ENCODE data around the gene CRB1. TPM values are rescaled to one million over a fixed set of nuclear protein-coding genes. Genes with fewer than 3 reads are reported as not detected.

The CRB1 gene
- total RNA-seq, 1 experiment from 2014 or later: not detected

DNA sequence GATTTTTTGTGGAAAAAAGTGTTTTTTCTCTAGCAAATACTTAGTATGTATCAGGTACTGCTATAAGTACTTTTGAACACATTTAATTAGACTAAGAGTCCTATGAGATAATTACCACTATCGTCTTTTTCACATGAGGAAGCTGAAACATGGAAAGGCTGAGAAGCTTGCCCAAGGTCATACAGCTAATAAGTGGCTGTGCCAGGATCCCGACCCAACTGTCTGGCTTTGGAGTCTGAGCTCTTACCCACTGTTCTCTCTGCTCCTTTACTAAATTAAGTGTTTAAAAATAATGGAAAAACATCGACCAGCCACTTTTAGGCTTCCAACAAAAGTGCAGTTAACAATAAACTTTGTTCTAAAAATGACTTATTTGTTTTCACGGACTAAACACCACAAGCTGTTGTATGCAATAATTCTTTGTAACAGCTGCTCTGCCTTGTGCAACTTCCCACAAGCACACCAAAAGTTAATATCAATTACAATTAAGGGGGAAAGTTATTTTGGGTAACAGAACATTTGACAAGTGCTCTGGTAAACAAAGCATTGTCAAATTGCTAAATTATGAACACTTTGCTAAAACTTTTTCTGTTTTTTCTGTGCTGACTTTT, 75.7 kb downstream of the CRB1 start:
- H3K4me3 ChIP-seq (ENCODE audit: insufficient read depth, low read depth, low read length): no peak overlapping the region
- H3K36me3 ChIP-seq (replicated peaks; ENCODE audit: control insufficient read depth, insufficient read depth, low read length): no peaks in the 10 kb centered on the region
- no peak for DNase-seq
- H3K27me3 ChIP-seq (ENCODE audit: control insufficient read depth, insufficient read depth, low read length): no peaks in the 10 kb centered on the region

DNA sequence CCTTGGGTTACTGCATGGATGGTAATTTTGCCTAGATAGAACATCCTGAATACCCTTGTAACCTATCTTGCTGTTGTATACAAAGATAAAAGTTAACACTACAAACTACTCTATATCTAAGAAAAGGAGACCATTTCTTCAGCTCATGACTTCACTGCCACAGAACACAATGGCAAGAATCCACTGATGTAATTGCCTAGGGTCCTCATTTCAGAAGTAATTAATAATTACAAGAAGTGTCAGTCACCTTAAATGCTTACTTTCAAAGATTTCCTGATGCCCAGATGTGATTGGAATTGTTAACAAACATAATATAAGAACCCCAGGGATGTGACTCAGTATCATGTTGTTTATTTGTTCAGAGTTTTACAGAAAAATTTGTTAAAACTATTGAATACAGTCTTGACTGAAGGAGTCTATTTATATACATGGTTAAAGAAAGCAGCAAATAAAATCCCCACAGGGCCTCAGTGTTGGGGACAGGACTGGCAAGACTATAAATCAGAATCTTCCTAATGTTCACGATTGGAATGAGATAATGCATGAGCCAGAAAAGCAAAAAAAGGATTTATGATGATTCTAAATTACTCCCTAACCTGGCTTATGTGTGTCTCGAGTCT, 83.9 kb downstream of the CRB1 start:
- no peaks in the 10 kb centered on the region for H3K36me3 ChIP-seq (replicated peaks; ENCODE audit: control insufficient read depth, insufficient read depth, low read length)
- no peaks in the 10 kb centered on the region for H3K27me3 ChIP-seq (ENCODE audit: control insufficient read depth, insufficient read depth, low read length)
- DNase-seq: no peak
- H3K4me3 ChIP-seq (ENCODE audit: insufficient read depth, low read depth, low read length): no peak overlapping the region

DNA sequence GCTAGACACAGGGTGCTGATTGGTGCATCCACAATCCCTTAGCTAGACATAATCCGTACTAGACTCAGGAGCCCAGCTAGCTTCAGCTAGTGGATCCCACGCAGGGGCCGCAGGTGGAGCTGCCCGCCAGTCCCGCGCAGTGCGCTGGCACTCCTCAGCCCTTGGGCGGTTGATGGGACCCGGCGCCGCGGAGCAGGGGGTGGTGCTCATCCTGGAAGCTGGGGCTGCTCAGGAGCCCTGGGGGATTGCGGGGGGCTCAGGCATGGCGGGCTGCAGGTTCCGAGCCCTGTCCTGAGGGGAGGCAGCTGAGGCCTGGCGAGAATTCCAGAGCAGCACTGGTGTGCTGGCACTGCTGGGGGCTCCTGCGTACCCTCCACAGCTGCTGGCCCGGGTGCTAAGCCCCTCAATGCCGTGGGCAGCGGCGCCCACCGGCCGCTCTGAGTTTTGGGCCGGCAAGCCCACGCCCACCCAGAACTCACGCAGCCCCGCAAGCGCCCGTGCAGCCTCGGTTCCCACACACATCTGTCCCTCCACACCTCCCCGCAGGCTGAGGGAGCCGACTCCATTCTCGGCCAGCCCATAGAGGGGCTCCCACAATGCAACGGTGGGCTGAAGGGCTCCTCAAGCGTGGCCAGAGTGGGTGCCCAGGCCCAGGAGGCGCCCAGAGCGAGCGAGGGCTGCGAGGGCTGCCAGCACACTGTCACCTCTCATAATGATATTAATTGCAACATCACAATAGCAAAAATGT, 87.4 kb downstream of the CRB1 start:
- H3K27me3 ChIP-seq (ENCODE audit: control insufficient read depth, insufficient read depth, low read length): no peaks in the 10 kb centered on the region
- no peak overlapping the region for H3K4me3 ChIP-seq (ENCODE audit: insufficient read depth, low read depth, low read length)
- DNase-seq: no peak
- H3K36me3 ChIP-seq (replicated peaks; ENCODE audit: control insufficient read depth, insufficient read depth, low read length): no peaks in the 10 kb centered on the region

DNA sequence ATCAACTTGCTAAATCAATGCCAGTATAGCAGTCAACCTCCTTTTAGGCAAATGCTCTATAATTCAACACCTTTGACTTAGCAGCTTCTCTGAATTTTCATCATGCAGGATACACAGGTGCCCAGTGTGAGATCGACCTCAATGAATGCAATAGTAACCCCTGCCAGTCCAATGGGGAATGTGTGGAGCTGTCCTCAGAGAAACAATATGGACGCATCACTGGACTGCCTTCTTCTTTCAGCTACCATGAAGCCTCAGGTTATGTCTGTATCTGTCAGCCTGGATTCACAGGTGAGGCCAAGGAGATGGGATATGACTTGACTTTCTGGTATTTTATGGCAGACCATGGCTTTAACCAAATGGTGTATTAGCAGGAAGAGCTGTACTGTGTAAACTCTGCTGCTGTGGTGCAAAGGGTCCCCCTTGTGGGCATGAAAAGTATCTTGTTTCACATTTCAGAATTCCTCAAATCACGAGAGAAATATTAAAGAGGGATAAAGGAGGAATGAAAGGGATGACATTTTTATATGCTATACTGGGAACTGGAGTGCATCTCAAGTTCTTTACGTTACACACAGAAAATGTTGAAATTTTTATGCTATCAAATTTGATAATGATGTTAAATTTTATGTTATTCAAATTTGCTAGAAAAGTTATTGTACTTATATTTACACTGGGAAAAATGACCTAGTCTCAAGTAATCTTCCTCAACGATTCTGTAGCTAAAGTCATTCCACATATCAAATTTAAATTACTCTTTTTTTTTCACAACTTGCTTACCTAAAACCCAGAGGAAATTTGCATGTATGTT, 88.9 kb downstream of the CRB1 start:
- DNase-seq: peak; percentile 56
- Histone ChIP-seq H3K27me3 (ENCODE audit: control insufficient read depth, insufficient read depth, low read length) (no peaks in the 10 kb centered on the region), H3K36me3 (replicated peaks; ENCODE audit: control insufficient read depth, insufficient read depth, low read length) (no peaks in the 10 kb centered on the region), H3K4me3 (ENCODE audit: insufficient read depth, low read depth, low read length) (no peak overlapping the region)

DNA sequence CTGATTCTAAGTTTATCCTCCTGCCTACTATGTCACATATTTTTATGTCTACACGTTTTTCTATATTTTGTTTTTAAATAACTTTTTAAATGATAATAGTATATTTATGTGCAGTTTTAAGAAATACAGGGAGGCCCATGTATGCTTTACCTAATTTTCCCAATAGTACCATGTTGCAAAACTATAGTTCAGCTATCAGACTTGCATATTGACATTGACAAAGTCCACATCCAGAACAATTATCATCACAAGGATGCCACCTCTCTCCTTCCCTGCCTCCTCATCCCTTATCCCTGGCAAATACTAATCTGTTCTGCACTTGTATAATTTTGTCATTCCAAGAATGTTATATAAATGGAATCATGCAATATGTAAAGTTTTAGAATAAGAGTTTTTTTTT, 90.9 kb downstream of the CRB1 start:
- Histone ChIP-seq H3K36me3 (replicated peaks; ENCODE audit: control insufficient read depth, insufficient read depth, low read length) (no peaks in the 10 kb centered on the region), H3K4me3 (ENCODE audit: insufficient read depth, low read depth, low read length) (no peak overlapping the region), H3K27me3 (ENCODE audit: control insufficient read depth, insufficient read depth, low read length) (no peaks in the 10 kb centered on the region)
- no peak for DNase-seq

DNA sequence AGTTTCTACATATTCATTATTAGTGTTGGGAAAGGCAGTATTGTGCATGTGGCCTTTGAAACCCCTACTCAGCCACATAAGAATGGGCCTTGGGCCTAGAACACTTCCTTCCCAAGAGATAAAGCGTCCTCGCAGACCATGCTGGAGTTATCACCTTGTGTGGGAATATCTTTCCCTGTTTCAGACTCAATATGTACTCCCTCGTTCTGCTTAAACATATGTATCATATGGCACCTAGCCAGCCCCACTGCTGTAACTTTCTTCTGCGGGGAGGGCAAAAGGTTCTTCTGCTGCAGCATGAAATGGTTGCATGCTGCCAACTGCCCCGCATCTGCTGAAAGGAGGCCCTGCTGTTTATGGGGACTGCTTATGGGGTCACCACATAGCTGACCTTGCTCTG, 92.0 kb downstream of the CRB1 start:
- Histone ChIP-seq H3K4me3 (ENCODE audit: insufficient read depth, low read depth, low read length) (no peak overlapping the region), H3K36me3 (replicated peaks; ENCODE audit: control insufficient read depth, insufficient read depth, low read length) (no peaks in the 10 kb centered on the region), H3K27me3 (ENCODE audit: control insufficient read depth, insufficient read depth, low read length) (no peaks in the 10 kb centered on the region)
- DNase-seq: no peak

DNA sequence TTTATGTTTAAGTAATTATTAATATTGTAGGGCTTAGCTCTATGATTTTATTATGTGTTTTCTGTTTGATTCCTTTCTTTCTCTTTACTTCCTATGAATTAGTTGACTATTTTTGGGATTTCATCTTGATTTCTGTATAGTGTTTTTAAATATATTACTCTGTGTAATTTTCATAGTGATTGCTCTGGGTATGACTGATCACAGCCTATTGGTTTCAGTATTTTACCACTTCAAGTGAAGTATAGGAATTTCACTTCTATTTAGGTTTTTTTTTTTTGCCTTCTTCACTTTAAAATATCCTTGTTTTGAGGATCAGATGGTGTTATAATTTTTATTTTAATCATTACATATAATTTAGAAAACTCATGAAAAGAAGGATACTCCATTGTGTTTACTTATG, 94.8 kb downstream of the CRB1 start:
- Histone ChIP-seq H3K4me3 (ENCODE audit: insufficient read depth, low read depth, low read length) (no peak overlapping the region), H3K27me3 (ENCODE audit: control insufficient read depth, insufficient read depth, low read length) (no peaks in the 10 kb centered on the region), H3K36me3 (replicated peaks; ENCODE audit: control insufficient read depth, insufficient read depth, low read length) (no peaks in the 10 kb centered on the region)
- DNase-seq: no peak

DNA sequence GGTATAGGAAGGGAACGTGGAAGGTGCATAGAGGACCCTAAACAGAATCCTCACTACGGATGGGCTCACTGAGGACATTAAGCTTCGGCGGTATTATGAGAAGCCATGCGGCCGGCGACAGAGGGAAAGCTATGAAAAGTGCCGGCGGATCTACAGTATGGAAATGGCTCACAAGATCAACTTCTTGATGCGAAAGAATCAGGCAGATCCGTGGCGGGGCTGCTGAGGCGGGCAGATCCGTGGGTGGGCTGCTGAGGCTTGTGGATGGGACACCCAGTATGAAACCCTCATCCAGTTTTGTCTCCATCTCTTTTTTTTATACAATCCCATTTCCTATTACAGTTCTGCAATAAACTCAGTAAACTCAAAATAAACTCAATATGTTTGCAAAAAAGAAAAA, 95.8 kb downstream of the CRB1 start:
- DNase-seq: no peak
- Histone ChIP-seq H3K4me3 (ENCODE audit: insufficient read depth, low read depth, low read length) (no peak overlapping the region), H3K36me3 (replicated peaks; ENCODE audit: control insufficient read depth, insufficient read depth, low read length) (no peaks in the 10 kb centered on the region)

DNA sequence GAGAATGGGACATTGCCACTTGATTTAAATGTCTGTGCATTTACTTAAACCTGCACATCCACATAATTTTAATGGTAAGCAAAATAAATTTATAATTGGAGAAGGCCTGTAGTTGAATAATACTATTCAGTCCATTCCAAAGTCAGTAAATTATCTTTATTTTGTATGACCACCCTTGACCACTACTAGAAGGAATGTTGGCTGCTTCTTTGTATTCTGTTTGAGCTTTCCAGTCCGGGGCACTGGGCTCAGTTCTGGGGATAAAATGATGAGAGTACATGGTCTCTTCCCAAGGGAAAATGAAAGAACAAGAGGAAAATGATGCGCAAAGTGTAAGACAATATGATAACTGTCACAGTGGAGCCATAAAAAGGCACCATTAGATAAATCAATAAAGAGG, 98.9 kb downstream of the CRB1 start:
- H3K4me3 ChIP-seq (ENCODE audit: insufficient read depth, low read depth, low read length): no peak overlapping the region
- H3K36me3 ChIP-seq (replicated peaks; ENCODE audit: control insufficient read depth, insufficient read depth, low read length): no peaks in the 10 kb centered on the region
- H3K27me3 ChIP-seq (ENCODE audit: control insufficient read depth, insufficient read depth, low read length): no peaks in the 10 kb centered on the region
- no peak for DNase-seq

More for the DNA sequence above, 95.8 kb downstream of the CRB1 start:
- no peaks in the 10 kb centered on the region for H3K27me3 ChIP-seq (ENCODE audit: control insufficient read depth, insufficient read depth, low read length)

DNA sequence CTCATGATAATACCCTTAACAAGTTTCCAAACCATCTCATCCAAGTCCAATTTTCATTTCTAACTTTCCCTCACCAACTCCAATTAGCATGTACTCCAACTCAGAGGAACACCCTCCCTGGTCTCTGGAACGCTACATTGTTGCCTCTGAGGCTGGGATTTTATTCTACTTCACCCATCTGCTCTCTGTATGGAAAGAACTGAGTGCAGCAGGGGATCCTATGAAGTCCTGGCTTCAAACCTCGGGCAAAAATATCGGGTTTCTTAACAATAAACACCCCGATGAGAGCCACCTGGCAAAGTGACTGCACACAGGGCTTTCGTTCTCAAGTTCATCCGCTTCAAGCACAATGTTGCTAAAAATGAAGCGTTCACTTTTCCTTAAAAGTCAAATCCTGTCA, 99.6 kb downstream of the CRB1 start:
- Histone ChIP-seq H3K27me3 (ENCODE audit: control insufficient read depth, insufficient read depth, low read length) (no peaks in the 10 kb centered on the region), H3K4me3 (ENCODE audit: insufficient read depth, low read depth, low read length) (no peak overlapping the region), H3K36me3 (replicated peaks; ENCODE audit: control insufficient read depth, insufficient read depth, low read length) (no peaks in the 10 kb centered on the region)
- no peak for DNase-seq

DNA sequence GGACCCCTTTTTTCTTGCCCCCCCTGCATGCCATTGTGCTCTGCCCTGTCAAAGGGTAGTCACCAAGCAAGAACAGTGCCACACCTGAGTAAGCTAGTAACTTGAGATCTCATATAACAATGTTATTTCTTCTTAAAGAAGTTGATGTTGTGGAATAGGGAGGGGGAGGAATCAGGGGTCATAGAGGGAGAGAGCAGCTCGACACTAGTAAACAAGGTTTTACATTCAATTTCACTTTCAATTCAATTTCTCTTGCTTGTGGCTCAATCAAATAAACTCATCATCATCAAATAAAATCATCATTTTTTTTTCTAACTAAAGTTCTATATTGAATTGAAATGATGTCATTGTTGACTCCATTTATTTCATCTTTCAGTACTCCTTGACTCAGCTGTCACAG, 106.4 kb downstream of the CRB1 start:
- DNase-seq: no peak
- Histone ChIP-seq H3K4me3 (ENCODE audit: insufficient read depth, low read depth, low read length) (no peak overlapping the region), H3K36me3 (replicated peaks; ENCODE audit: control insufficient read depth, insufficient read depth, low read length) (no peaks in the 10 kb centered on the region), H3K27me3 (ENCODE audit: control insufficient read depth, insufficient read depth, low read length) (no peaks in the 10 kb centered on the region)

DNA sequence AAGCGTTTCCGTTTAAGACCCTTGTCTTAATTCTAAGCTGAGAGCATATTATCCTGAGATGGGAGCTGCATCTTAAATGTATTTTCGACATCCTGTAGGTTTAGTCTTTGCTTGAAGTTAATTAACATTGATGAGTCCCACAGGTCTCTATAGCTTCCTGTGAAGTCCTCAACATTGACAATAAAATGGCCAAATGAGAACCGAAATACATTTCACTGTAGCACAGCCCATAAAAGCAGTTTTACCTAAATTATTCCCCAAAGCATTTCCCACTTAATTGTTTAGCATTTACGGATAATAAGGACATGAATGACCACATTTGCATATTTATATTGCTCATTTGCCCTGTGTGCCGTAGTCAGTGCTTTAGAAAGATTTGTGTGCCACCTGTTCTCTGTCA, 116.4 kb downstream of the CRB1 start:
- Histone ChIP-seq H3K27me3 (ENCODE audit: control insufficient read depth, insufficient read depth, low read length) (no peaks in the 10 kb centered on the region), H3K36me3 (replicated peaks; ENCODE audit: control insufficient read depth, insufficient read depth, low read length) (no peaks in the 10 kb centered on the region), H3K4me3 (ENCODE audit: insufficient read depth, low read depth, low read length) (no peak overlapping the region)
- DNase-seq: no peak

DNA sequence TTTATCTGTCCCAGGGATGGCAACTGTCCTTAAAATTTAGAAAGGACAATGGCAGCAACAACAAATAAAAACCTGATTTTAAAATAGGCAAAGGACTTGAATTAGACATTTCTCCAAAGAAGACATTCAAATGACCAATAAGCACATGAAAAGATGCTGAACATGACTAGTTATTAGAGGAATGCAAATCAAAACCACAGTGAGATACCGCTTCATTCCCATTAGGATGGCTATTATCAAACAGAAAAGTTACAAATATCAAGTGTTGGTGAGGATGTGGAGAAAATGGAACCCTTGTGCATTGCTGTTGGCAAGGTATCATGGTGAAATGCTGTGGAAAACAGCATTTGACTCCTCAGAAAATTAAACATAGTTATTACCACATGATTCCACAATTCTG, 120.7 kb downstream of the CRB1 start:
- Histone ChIP-seq H3K4me3 (ENCODE audit: insufficient read depth, low read depth, low read length) (no peak overlapping the region), H3K36me3 (replicated peaks; ENCODE audit: control insufficient read depth, insufficient read depth, low read length) (no peaks in the 10 kb centered on the region), H3K27me3 (ENCODE audit: control insufficient read depth, insufficient read depth, low read length) (no peaks in the 10 kb centered on the region)
- no peak for DNase-seq

DNA sequence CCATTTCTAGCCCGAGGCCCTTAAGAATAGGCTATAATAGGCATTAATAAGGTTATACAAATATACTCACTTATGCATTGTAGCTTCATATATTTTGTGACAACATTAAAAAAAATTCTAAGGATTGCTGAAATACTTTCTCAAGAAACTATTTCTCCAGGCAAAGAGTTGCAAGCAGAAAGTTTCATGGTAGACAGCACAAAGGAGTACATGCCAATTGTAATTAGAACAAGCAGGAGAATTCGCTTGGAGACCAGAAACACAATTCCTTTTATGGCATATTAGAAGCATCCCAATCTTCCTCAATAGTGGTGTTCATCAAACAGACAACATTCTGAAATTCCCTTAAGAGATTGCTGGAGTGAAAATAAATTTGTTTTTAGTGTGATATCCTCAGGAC, 122.8 kb downstream of the CRB1 start:
- DNase-seq: no peak
- no peaks in the 10 kb centered on the region for H3K27me3 ChIP-seq (ENCODE audit: control insufficient read depth, insufficient read depth, low read length)
- H3K36me3 ChIP-seq (replicated peaks; ENCODE audit: control insufficient read depth, insufficient read depth, low read length): no peaks in the 10 kb centered on the region
- H3K4me3 ChIP-seq (ENCODE audit: insufficient read depth, low read depth, low read length): no peak overlapping the region
